Measurements from ENCODE around the gene ARPC1B.
"Not testable (repeated sequence)": the region's sequence is repeated elsewhere in the genome, so short reads cannot be mapped to it uniquely, and the experiment has no call there.

Gene ARPC1B

DNA sequence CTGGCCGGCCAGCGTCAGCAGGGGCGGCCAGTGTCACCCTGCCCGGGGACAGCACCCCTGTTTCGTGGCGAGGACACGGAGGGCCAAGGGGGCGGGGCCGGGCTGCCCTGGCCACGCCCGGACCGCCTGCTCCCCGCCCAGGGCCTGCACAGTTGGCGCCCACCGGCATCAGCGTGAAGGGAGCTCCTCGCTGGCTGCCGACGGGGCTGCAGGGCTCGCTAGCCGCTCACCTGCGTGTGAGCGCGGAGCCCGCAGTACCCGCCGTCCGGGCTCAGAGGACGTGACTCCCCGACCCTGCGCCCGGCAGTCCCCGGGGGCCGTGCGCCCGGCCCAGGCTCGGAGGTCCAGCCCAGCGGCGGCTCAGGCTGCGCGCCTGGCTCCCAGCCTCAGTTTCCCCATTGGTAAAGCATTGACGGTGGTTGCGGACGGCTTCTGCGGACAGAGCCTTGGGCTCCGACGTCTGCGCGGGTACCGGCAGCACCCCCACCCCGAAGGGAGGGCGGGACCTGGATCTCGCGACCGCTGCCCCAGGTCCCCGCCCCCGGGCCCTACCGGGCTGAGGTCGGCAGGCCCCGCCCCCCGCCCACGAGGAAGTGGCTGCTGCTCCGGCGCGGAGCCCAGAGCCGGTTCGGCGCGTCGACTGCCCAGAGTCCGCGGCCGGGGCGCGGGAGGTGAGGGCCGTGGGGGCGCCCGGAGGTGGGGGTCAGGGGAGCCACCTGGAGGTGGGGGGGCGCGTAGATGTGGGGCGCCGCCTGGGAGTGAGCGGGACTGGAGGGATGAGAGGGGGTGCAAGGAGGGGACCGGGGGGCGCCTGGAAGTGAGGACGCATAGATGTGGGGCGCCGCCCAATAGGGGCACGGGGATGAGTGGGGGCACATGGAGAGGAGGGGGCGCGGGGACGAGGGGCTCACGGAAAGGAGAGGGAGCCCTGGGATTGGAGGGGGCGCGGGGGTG lies at the start of gene ARPC1B:
Gene ARPC1B, plus strand, starts transcription at position 620 of the 954 bp plus-strand sequence. CDS start 10,985 bp downstream, outside the sequence.
- DNase-seq: no peak

DNA sequence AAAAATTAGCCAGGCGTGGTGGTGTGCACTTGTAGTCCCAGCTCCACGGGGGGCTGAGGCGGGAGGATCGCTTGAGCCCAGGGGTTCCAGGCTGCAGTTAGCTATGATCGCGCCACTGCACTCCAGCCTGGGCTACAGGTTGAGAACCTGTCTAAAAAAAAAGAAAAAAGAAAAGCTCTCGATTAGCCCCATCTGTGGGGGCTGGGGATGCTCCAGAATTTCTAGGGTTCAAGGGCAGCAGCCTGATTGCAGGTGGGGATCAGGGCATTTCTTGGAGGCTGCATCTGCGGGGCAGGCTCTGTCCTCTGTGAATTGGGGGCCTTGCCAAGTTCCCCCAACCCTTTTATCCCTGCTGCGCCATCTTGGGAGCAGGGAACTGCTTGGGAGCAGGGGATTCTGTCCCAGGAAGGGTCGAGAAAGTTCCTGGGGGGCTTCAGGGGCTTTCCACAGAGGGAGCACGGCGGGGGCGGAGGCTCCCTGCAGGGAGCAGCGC lies 49.5 kb upstream of the ARPC1B start:
- no peak for DNase-seq

DNA sequence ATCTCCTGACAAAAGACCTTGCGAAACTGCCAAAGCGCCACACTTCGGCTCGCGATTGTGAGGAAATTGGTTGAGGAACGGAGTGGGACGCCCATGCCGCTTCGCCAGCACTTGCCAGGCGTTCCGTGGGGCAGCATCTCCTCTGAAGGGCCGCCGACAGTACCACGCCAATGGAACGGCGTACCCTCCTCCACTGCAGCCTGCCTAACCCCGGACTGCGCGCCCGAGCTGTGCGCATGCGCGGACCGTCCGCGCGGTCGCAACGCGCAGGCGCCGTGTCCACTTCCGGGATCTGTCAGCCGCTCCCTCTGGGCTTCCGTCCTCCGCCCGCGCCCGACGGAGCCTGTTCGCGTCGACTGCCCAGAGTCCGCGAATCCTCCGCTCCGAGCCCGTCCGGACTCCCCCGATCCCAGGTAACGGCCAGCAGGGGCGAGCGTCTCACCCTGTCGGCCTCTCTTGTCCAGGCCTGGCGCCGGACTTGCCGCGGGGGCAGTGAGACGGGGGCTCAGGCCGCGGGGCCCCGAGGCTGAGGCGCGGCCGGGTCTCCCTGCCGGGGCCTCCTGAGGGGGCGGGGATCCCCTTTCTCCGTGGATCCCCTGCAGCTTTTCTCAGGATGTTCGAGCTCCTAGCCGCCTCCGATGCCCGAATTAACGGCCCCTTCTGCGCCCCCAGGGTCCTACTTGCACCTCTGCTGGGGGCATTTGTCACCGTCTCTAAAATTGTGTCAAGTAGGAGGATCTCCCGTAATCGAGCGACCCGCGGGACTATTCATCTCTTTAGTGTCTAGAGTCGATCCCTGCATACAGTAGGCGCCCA lies 48.7 kb upstream of the ARPC1B start, which contains the start of gene ARPC1A:
Gene ARPC1A, plus strand, starts transcription at position 307 of the 816 bp plus-strand sequence. CDS start 7,456 bp downstream, outside the sequence.
- peak; percentile 52 for DNase-seq

DNA sequence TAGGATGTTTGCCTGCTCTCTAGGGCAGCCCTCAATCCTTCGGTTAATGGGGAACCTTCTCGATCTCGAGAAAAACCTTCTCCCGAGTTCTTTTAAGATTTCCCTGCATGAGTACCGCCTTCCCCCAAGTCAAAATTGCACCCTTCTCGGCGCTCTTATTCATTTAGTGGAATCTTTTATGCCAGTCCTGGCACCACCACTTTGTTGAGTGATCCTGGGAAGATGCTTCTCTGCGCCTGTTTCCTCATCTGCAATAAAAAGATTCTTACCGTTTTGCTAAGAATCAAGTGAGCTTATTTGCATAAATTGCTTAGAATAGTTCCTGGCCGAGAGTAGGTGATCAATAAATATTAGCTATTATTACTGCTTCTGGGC lies 48.1 kb upstream of the ARPC1B start:
- DNase-seq: no peak

DNA sequence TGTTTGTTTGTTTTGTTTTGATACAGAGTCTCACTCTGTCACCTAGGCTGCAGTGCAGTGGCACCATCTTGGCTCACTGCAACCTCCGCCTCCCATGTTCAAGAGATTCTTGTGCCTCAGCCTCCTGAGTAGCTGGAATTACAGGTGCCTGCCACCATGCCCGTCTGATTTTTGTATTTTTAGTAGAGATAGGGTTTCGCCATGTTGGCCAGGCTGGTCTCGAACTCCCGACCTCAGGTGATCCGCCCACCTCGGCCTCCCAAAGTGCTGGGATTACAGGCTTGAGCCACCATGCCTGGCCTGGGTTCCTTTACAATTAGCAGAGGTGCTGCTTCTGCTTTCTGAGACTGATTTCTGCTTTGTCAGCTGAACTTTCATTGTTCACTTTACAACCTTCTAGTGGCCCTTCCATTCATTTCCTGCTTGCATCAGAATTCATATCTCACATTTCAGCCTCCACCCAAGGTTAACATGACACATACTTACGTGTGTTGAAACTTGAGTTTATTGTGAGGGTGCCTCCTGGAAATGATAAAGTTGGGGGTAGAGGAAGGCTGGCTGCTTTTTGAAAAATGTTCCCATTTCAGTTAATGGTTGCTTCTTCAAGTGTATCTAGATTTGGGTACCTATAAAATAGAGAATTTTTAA lies 44.1 kb upstream of the ARPC1B start:
- DNase-seq: not testable (repeated sequence)

DNA sequence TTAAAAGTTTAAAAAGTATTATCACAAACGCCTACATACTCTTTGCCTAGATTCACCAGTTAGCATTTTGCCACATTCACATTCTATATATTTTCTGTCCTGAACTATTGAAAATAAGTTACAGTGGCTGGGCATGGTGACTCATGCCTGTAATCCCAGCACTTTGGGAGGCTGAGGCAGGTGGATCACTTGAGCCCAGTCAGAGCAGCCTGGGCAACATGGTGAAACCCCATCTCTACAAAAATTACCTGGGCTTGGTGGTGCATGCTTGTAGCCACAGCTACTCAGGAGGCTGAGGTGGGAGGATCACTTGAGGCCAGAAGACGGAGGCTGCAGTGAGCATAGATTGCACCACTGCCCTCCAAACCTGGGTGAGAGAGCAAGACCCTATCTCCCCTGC lies 43.5 kb upstream of the ARPC1B start:
- DNase-seq: no peak

DNA sequence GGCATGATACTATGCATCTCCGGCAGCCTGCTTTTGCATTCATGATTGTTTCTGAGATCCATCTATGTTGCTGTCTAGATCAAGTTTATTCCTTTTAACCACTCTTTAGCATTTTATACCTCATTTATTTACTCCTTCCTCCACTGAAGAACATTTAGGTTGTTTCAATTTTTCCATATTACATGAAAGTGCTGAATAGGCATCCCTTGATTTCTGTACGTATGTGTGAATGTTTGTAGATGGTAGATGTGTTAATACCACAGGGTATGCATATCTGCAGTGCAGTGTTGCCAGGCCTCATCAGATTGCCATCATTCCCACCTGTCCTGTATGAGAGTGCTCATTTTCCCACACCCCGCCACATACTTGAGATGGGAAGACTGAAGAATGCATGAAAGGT lies 34.9 kb upstream of the ARPC1B start:
- no peak for DNase-seq

DNA sequence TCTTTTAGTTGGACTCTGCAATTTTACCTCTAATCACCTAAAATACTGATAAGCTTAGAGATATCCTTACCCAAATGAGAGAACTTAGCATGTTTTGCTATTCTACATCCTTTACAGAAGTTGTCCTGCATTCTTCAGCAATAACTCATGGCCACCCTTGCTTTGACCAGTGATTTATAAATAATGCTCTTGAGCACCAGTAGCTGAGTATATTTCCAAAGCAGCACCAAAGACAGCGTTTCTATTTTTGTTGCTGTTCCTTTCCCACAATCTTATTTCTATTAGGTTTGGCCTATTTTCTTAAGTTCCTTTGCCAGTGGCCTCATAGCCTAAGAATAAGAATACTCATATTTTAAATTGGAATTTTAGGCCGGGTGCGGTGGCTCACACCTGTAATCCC lies 33.9 kb upstream of the ARPC1B start:
- no peak for DNase-seq

DNA sequence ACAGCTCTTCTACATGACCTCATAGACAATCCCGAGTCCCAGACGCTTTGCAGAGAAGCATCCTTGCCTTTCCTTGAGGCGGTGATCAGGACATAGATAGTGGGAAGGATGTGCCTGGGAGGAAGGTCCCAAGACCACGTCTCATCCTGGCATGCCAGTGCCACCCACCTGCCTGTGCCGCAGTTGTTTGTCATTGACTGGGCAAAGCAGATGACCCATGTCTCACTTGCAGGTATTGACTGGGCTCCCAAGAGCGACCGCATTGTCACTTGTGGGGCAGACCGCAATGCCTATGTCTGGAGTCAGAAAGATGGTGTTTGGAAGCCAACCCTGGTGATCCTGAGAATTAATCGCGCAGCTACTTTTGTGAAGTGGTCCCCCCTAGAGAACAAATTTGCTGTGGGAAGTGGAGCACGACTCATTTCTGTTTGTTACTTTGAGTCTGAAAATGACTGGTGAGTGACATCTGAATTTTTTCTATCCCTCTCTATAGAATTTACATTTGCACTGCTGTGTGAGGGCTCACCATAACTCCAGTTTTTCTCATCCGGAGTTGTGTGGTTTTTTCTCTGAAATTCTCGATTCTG lies 30.4 kb upstream of the ARPC1B start:
- DNase-seq: no peak

DNA sequence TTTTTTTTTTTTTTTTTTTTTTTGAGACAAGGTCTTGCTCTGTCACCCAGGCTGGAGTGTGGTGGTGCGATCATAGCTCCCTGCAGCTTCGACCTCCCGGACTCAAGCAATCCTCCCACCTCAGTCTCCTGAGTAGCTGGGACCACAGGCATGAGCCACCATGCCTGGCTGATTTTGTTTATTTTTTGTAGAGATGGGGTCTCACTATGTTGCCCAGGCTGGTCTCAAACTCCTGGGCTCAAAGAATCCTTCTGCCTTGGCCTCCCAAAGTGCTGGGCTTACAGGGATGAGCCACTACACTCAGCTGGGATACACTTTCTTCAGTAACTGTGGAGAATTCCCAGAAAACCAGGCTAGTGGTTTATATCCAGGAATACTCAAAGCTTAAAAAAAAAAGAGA lies 23.9 kb upstream of the ARPC1B start:
- DNase-seq: not testable (repeated sequence)

DNA sequence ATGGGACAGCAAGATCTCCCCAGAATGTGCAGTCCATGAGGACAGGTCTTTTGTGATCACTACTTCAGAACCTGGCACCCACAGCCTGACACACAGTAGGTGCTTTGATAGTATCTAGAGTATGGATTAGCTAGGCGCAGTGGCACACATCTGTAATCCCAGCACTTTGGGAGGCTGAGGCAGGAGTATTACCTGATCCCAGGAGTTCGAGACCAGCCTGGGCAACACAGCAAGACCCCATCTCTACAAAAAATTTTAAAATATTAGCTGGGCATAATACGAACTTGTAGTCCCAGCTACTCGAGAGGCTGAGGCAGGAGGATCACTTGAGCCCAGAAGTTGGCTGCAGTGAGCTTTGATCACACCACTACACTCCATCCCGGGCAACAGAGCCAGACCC lies 22.3 kb upstream of the ARPC1B start:
- no peak for DNase-seq

DNA sequence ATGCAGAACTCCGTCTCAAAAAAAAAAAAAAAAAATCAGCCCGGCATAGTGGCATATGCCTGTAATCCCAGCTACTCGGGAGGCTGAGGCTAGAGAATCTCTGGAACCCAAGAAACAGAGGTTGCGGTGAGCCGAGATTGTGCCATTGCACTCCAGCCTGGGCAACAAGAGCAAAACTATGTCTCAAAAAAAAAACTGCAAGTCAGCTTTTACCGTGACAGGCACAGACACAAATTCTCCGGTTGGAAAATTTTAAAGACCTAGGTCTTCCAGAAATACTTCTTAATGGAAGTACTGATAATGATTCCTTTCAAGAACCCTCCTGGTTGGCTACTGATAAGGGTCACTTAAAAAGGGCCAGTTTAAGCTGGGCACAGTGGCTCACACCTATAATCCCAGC lies 19.4 kb upstream of the ARPC1B start:
- DNase-seq: no peak

DNA sequence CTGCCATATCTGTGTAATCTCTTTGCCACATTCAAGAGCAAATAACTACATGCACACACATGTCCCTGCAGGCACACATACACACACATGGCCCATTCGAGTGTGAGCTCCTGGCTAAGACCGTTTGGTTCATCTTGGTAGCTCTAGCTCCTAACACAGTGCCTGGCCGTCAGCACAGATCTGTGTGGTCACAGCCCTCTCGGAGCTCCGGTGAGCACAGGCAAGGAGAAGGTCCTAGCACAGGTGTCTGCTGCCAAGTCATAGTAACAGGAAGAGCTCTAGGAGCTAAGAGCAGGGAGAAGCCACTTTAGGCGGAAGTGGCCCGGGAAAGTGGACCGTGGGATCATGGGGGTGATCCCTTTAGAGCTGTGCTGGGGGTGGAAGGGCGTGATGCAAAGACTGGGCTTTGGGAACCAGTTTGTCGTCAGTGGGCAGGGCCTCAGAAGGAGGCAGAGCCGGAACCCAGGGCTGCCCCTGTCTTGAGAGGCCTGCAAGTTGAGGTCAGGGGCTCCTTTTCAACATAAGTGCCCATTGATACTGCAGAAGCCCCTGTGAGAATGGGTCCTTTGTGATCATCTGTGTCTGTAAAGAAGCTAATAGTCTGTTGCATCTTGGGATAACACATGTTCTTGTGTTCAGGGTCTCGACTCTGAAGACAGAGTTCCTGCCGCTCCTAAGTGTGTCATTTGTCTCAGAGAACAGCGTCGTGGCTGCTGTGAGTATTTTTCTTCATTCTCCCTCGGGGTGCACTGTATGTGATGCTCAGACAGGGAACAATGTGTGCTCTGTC lies 16.6 kb upstream of the ARPC1B start:
- DNase-seq: no peak

DNA sequence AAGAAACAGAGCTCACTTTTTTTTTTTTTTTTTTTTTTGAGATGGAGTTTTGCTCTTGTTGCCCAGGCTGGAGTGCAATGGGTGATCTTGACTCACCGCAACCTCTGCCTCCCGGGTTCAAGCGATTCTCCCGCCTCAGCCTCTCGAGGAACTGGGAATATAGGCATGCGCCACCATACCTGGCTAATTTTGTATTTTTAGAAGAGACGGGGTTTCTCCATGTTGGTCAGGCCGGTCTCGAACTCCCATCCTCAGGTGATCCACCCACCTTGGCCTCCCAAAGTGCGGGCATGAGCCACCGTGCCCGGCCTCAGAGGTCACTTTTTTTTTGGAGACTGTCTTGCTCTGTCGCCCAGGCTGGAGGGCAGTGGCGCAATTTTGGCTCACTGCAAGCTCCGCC lies 16.0 kb upstream of the ARPC1B start:
- DNase-seq: not testable (repeated sequence)

DNA sequence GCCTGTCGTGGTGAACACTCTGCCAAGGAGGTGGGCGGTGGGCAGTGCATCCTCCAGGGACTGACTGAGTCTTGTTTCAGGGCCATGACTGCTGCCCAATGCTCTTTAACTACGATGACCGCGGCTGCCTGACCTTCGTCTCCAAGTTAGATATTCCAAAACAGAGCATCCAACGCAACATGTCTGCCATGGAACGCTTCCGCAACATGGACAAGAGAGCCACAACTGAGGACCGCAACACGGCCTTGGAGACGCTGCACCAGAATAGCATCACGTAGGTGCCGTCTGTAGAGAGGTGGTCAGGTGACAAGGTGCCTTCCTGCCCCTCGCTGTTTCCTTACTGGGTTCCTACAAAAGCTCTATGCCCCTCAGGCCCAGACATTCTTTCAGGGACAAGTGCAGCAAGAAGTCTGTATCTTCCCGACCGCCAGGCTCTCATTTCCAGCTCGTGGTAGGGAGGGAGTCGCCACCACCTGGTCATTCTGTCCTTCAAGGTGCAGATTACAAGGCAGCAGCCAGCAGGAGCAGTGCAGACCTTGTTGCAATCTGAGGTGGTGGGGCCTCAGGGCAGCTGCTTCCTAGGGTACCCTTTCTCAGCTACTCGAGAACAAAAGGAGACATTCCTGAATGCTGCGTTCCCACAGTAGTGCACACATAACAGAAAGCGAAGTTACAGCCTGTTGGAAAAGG lies 14.9 kb upstream of the ARPC1B start:
- no peak for DNase-seq

DNA sequence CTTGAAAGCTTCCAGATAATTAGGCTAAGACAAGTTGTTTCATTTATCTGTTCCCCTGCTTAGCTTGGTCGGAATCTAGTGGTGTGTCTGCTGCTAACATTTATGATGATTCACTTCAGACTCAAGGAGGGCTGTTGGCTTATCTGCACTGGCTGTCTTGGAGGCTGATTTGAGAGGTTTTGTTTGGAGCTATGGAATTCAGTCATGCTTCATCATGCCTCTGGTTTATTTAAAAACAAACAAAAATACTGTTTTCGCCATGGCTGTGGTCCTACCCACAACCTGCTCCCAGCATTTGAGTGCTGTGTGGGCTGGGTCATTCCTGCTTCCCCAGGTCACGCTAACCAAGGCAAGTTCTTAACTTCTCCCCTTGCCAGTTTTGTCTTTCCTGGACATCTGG lies 11.7 kb upstream of the ARPC1B start:
- DNase-seq: no peak

DNA sequence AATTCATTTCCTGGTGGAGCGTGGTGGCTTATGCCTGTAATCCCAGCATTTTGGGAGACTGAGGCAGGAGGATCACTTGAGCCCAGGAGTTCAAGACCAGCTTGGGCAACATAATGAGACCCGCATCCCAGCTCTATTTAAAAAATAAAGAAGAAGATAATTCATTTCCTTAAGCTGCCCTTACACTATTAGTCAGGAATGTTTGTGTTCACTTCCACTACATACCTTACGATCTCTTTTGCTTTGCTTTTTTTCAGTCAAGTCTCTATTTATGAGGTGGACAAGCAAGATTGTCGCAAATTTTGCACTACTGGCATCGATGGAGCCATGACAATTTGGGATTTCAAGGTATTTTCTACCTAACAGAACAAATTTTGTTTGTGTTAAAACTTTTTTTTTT lies 11.2 kb upstream of the ARPC1B start:
- DNase-seq: no peak

DNA sequence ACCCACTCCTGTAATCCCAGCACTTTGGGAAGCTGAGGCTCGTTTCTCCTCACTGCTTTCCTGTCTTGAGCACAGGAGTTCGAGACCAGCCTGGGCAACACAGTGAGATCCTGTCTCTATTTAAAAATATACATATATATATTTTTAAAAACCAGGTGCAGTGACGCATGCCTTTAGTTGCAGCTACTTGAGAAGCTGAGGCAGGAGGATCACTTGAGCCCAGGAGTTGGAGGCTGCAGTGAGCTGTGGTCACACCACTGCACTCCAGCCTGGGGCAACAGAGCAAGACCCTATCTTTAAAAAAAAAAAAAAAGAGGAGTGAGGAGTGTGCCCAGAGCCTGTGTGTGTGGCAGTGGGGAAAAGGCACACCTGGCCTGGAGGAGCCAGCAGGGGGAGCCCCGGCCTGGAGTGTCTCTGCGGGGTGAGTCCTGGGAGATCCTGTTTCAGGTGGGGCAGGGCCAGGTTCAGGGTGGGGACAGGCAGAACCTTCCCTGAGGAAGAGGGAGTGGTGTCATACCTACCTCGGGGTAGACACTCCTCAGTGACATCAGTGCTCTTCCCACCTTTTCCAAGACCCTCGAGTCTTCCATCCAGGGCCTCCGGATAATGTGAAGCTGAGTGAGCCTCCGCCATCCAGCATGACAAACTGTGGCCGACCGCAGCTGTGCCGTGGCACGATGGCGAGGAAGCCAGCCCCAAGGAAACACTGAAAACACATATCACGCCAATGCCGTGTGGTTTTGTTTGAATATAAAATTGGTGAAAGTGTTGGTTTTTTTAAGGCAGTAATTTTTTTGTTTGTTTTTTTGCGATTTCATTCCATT lies 9.0 kb upstream of the ARPC1B start:
- no peak for DNase-seq

DNA sequence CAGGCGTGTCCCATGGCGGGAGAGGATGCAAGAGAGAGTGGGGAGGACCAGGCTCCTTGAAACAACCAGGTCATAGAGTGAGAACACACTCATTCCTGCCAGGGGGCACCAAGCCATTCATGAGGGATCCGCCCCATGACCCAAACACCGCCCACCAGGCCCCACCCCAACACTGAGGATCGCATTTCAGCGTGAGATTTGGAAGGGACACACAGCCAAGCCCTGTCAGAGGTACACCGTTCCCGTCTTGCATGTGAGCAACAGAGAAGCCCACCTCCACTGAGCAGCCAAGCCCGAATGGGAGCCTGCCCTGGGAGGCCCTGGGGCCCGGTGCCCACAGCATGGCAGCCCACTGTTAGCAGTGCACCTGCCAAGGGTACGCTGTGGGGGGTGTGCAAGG lies 7.9 kb upstream of the ARPC1B start:
- no peak for DNase-seq

DNA sequence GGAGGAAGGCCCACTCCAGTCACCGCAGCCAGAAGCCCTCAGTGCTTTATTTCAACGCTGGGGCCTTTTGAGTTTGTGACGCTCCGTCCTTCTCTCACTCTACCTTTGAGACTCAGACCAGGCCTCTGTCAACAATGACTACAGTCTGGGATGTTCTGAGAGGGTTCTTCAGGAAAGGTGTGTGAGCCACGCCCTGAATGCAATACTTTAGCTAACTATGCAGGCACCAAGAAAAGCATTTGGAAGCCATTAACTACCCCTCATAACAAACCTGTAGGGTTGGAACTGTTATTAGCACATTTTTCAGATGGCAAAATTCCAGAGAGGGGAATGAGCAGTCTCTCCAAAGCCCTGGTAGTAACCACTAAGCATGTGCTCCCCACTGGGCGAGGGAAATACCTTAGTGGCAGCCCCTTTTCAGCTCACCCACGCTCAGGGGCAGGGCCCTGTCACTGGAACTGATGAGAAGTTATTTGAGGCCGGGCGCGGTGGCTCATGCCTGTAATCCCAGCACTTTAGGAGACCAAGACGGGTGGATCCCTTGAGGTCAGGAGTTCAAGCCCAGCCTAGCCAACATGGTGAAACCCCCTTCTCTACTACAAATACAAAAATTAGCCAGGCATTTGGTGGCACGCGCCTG lies 5.7 kb upstream of the ARPC1B start:
- DNase-seq: no peak

All from NCI-H1436 treated with DMSO at 0.1 percent for 48 hours (cell line).